NCI-H526 (cell line): ENCODE measurements around the gene DNAH8.
"Not testable (repeated sequence)": the region's sequence is repeated elsewhere in the genome, so short reads cannot be mapped to it uniquely, and the experiment has no call there.

ENCODE experiments used
- DNase-seq, 2 experiments: peaks; one replicate each; lab custom pipeline; 2025; lab: John Stamatoyannopoulos, UW

The DNAH8 gene

GRCh38 chr6:38845931-38846330, 130.8 kb downstream of the DNAH8 start:
- no peak for DNase-seq

- DNase-seq: no peak
These were observed 131.2 kb downstream of the DNAH8 start for GRCh38 chr6:38846361-38846760.

GRCh38 chr6:38846844-38847243, 131.7 kb downstream of the DNAH8 start:
- no peak for DNase-seq

GRCh38 chr6:38847497-38847896, 132.4 kb downstream of the DNAH8 start:
- DNase-seq: no peak

GRCh38 chr6:38848760-38849159, 133.6 kb downstream of the DNAH8 start:
- DNase-seq: no peak

- no peak for DNase-seq
These were observed 137.1 kb downstream of the DNAH8 start for GRCh38 chr6:38852215-38852614.

- no peak for DNase-seq
These were observed 138.1 kb downstream of the DNAH8 start for GRCh38 chr6:38853236-38853635.

- no peak for DNase-seq
These were observed 141.4 kb downstream of the DNAH8 start for GRCh38 chr6:38856492-38856891.

- no peak for DNase-seq
These were observed 142.7 kb downstream of the DNAH8 start for GRCh38 chr6:38857815-38858214.

GRCh38 chr6:38860041-38860440, 144.9 kb downstream of the DNAH8 start:
- DNase-seq: no peak

- DNase-seq: no peak
These were observed 146.9 kb downstream of the DNAH8 start for GRCh38 chr6:38861926-38862401.

GRCh38 chr6:38865521-38866174, 150.5 kb downstream of the DNAH8 start:
- no peak for DNase-seq

GRCh38 chr6:38867726-38868125, 152.6 kb downstream of the DNAH8 start:
- DNase-seq: no peak

GRCh38 chr6:38871741-38872568, 156.8 kb downstream of the DNAH8 start:
- peak; percentile 22 to 74 for DNase-seq

GRCh38 chr6:38873001-38873400, 157.9 kb downstream of the DNAH8 start:
- DNase-seq: no peak

GRCh38 chr6:38873816-38874215, 158.7 kb downstream of the DNAH8 start:
- not testable (repeated sequence) for DNase-seq

GRCh38 chr6:38876475-38876874, 161.4 kb downstream of the DNAH8 start:
- no peak for DNase-seq

GRCh38 chr6:38877721-38878120, 162.6 kb downstream of the DNAH8 start:
- no peak for DNase-seq

GRCh38 chr6:38882157-38882556, 167.0 kb downstream of the DNAH8 start:
- DNase-seq: no peak

- no peak for DNase-seq
These were observed 182.4 kb downstream of the DNAH8 start for GRCh38 chr6:38897507-38897906.

- no peak for DNase-seq
These were observed 186.9 kb downstream of the DNAH8 start for GRCh38 chr6:38901802-38902522.

- DNase-seq: no peak
These were observed 191.5 kb downstream of the DNAH8 start for GRCh38 chr6:38906582-38906981.

- no peak for DNase-seq
These were observed 192.2 kb downstream of the DNAH8 start for GRCh38 chr6:38907264-38907663.
